Spinal cord (tissue), 10 donors: ENCODE data around the gene PLAC9. TPM values are rescaled to one million over a fixed set of nuclear protein-coding genes. Genes with fewer than 3 reads are reported as not detected.
"Not testable (repeated sequence)": the region's sequence is repeated elsewhere in the genome, so short reads cannot be mapped to it uniquely, and the experiment has no call there.

Experiments
- DNase-seq, 6 donors: peaks; one replicate each; pipeline versions ENCODE4 v3.0.0 to v3.0.0-alpha.2; 2013 to 2015; ENCODE audit warnings: low spot score in 6 of 6, low read depth in 4 of 6
- H3K27ac ChIP-seq: one replicate; pipeline ENCODE4 v1.5.1; 2013; ENCODE audit warnings: low read depth, low read length, control low read depth
- H3K27me3 ChIP-seq: one replicate; pipeline ENCODE4 v1.6.1; 2013; ENCODE audit warnings: low read length; ENCODE audit not compliant: control insufficient read depth, insufficient read depth
- H3K36me3 ChIP-seq: one replicate; pipeline ENCODE4 v1.6.1; 2013; ENCODE audit warnings: low read length; ENCODE audit not compliant: control insufficient read depth, insufficient read depth
- H3K4me1 ChIP-seq: one replicate; pipeline ENCODE4 v1.6.1; 2013; ENCODE audit warnings: low read length; ENCODE audit not compliant: control insufficient read depth, insufficient read depth
- H3K4me3 ChIP-seq: one replicate; pipeline ENCODE4 v1.5.1; 2013; ENCODE audit warnings: low read depth, low read length, control low read depth
- H3K9me3 ChIP-seq: one replicate; pipeline ENCODE4 v1.6.1; 2013; ENCODE audit warnings: low read length; ENCODE audit not compliant: control insufficient read depth, insufficient read depth
- WGBS: methylation state at CpG from one replicate; pipeline ENCODE4 v1.1.5; 2013; ENCODE audit warnings: missing lambda C conversion rate; ENCODE audit not compliant: insufficient coverage; 5-methylcytosine and 5-hydroxymethylcytosine counted together
- polyA plus RNA-seq, 2 donors: library from polyadenylated mRNA; unstranded; fragments of 120-200 nt; gene quantifications; one replicate each; pipeline ENCODE4 v1.2.1, GENCODE V29; 2013; ENCODE audit not compliant: insufficient read length in 2 of 2
- total RNA-seq, 2 donors: library from RNA; depleted of rRNA in 1 of 2; stranded (reverse); fragments of 120-200 nt in 1 of 2; fragments of >200 nt in 1 of 2; gene quantifications; one replicate each; pipeline versions ENCODE4 v1.2.3 to v1.2.4, GENCODE V29; 2013 to 2014
- donor health status: healthy.

Gene PLAC9
- total and polyA plus RNA-seq, 4 donors, result 7.6 to 81.7 (median 28.5) TPM

GRCh38 chr10:80108576-80109239 lies 23.8 kb upstream of the PLAC9 start:
- peaks cover 2% of the 10 kb centered on the region for H3K9me3 ChIP-seq
- H3K27ac ChIP-seq, result no peak overlapping the region
- no peak overlapping the region for H3K4me3 ChIP-seq
- H3K36me3 ChIP-seq, result no peaks in the 10 kb centered on the region
- H3K27me3 ChIP-seq, result no peaks in the 10 kb centered on the region
- WGBS, result 86% methylated on average over 7 of the region's 8 CpGs
- peaks cover 4% of the 10 kb centered on the region for H3K4me1 ChIP-seq
- DNase-seq, result no peak

GRCh38 chr10:80110986-80111385 lies 21.5 kb upstream of the PLAC9 start:
- peak in 1 of 6 donors; percentile 28 for DNase-seq
- H3K4me3 ChIP-seq, result no peak overlapping the region
- H3K27ac ChIP-seq, result peak overlapping the region; percentile 40
- H3K9me3 ChIP-seq, result peaks cover 2% of the 10 kb centered on the region
- no peaks in the 10 kb centered on the region for H3K4me1 ChIP-seq
- WGBS, result 86% methylated on average over 1 of the region's 1 CpG
- H3K36me3 ChIP-seq, result no peaks in the 10 kb centered on the region
- H3K27me3 ChIP-seq, result no peaks in the 10 kb centered on the region

- WGBS, result no CpG with 5 or more reads among the region's 4 CpGs
- no peaks in the 10 kb centered on the region for H3K9me3 ChIP-seq
- H3K27me3 ChIP-seq, result no peaks in the 10 kb centered on the region
- DNase-seq, result no peak
- no peaks in the 10 kb centered on the region for H3K36me3 ChIP-seq
- no peak overlapping the region for H3K4me3 ChIP-seq
- no peak overlapping the region for H3K27ac ChIP-seq
- no peaks in the 10 kb centered on the region for H3K4me1 ChIP-seq
These were observed 13.9 kb upstream of the PLAC9 start for GRCh38 chr10:80118669-80119068.

- Histone ChIP-seq H3K4me1 (peaks cover 5% of the 10 kb centered on the region), H3K9me3 (no peaks in the 10 kb centered on the region), H3K27ac (no peak overlapping the region), H3K4me3 (no peak overlapping the region), H3K27me3 (no peaks in the 10 kb centered on the region), H3K36me3 (no peaks in the 10 kb centered on the region)
- no peak for DNase-seq
These were observed 10.3 kb upstream of the PLAC9 start for GRCh38 chr10:80122110-80122710.

GRCh38 chr10:80122746-80123145 lies 9.8 kb upstream of the PLAC9 start:
- H3K36me3 ChIP-seq, result no peaks in the 10 kb centered on the region
- H3K27ac ChIP-seq, result no peak overlapping the region
- WGBS, result 89% methylated on average over 2 of the region's 2 CpGs
- no peak overlapping the region for H3K4me3 ChIP-seq
- DNase-seq, result no peak
- no peaks in the 10 kb centered on the region for H3K27me3 ChIP-seq
- H3K4me1 ChIP-seq, result peaks cover 5% of the 10 kb centered on the region
- no peaks in the 10 kb centered on the region for H3K9me3 ChIP-seq

GRCh38 chr10:80126876-80127275 lies 5.7 kb upstream of the PLAC9 start:
- DNase-seq, result peak in 1 of 6 donors; percentile 32

GRCh38 chr10:80131499-80131901 lies 1.0 kb upstream of the PLAC9 start:
- no peak for DNase-seq
- peaks cover 24% of the 10 kb centered on the region for H3K27me3 ChIP-seq
- no peak overlapping the region for H3K4me3 ChIP-seq
- no peaks in the 10 kb centered on the region for H3K36me3 ChIP-seq
- peaks cover 14% of the 10 kb centered on the region for H3K4me1 ChIP-seq
- H3K9me3 ChIP-seq, result no peaks in the 10 kb centered on the region
- 83% methylated on average over 6 of the region's 6 CpGs for WGBS
- H3K27ac ChIP-seq, result no peak overlapping the region

More at GRCh38 chr10:80126876-80127275, 5.7 kb upstream of the PLAC9 start:
- WGBS, result 33% methylated on average over 1 of the region's 4 CpGs
- H3K27ac ChIP-seq, result no peak overlapping the region
- H3K9me3 ChIP-seq, result no peaks in the 10 kb centered on the region
- peaks cover 7% of the 10 kb centered on the region for H3K27me3 ChIP-seq
- H3K36me3 ChIP-seq, result no peaks in the 10 kb centered on the region
- no peak overlapping the region for H3K4me3 ChIP-seq
- H3K4me1 ChIP-seq, result peaks cover 5% of the 10 kb centered on the region

GRCh38 chr10:80133206-80133605 lies 676 bp downstream of the PLAC9 start:
- no peaks in the 10 kb centered on the region for H3K9me3 ChIP-seq
- 73% methylated on average over 6 of the region's 6 CpGs for WGBS
- H3K4me3 ChIP-seq, result peak overlapping the region; percentile 33
- peaks cover 24% of the 10 kb centered on the region for H3K4me1 ChIP-seq
- peak overlapping the region; percentile 50 for H3K27ac ChIP-seq
- no peak for DNase-seq
- H3K36me3 ChIP-seq, result no peaks in the 10 kb centered on the region
- H3K27me3 ChIP-seq, result peaks cover 24% of the 10 kb centered on the region

- not testable (repeated sequence) for H3K36me3 ChIP-seq, H3K9me3 ChIP-seq, DNase-seq
- Histone ChIP-seq H3K27ac (peak overlapping the region; percentile 50), H3K4me3 (peak overlapping the region; percentile 33), H3K27me3 (peaks cover 24% of the 10 kb centered on the region), H3K4me1 (peaks cover 24% of the 10 kb centered on the region)
- 81% methylated on average over 8 of the region's 9 CpGs for WGBS
These were observed 1.2 kb downstream of the PLAC9 start for GRCh38 chr10:80133687-80134086.

GRCh38 chr10:80136134-80136571 lies 3.6 kb downstream of the PLAC9 start:
- WGBS, result 76% methylated on average over 3 of the region's 8 CpGs
- H3K9me3 ChIP-seq, result no peaks in the 10 kb centered on the region
- peak in 1 of 6 donors; percentile 77 for DNase-seq
- H3K27me3 ChIP-seq, result peaks cover 24% of the 10 kb centered on the region
- H3K4me1 ChIP-seq, result peaks cover 24% of the 10 kb centered on the region
- H3K36me3 ChIP-seq, result no peaks in the 10 kb centered on the region
- H3K27ac ChIP-seq, result peak overlapping the region; percentile 58
- no peak overlapping the region for H3K4me3 ChIP-seq
